ENCODE data around the gene TNIP2. TPM values are rescaled to one million over a fixed set of nuclear protein-coding genes. Genes with fewer than 3 reads are reported as not detected.

Gene TNIP2
- total and polyA plus RNA-seq, 2 of the 8 experiments (the other 6 are each of a cell fraction or from before 2014, with no cell fraction given) = 23.7 to 37.7 TPM

DNA sequence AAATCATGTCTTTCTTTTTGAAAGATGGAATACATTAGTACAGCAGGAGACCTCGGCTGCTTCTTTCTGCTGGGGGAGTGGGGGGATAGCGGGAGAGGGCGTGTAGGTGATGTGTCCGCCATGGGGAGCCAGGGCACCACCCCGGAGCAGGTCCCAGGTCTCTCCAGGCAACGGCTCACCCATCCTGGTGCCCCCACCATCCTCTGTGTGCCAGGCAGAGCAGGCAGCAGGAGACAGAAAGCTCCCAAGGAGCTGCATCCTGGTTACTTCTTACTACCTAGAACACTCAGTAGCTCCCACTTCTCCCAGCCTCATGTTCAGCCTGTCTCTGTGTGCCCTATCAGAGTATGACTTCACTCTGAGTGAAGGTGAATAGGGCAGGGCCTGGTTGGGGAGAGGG is 23.6 kb downstream of the TNIP2 start:
- FAIRE-seq (no peak), DNase-seq (ENCODE audit: low read depth in 1 of 2, low spot score in 2 of 2) (no peak)
- H3K56ac ChIP-seq (replicated peaks; ENCODE audit: insufficient read length, low read depth, low read length) = no peak overlapping the region
- no peaks in the 10 kb centered on the region for H3K23me2 ChIP-seq (ENCODE audit: low read depth, low read length)
- no peak overlapping the region for H2BK15ac ChIP-seq (ENCODE audit: low read length)
- H3K79me1 ChIP-seq (ENCODE audit: low read depth, low read length) = no peaks in the 10 kb centered on the region
- no peak overlapping the region for H3K23ac ChIP-seq (ENCODE audit: insufficient read length)
- ChIA-PET POLR2A (ENCODE audit: partially characterized antibody) (interaction anchor here (1.3 kb wide), 1 partner anchor 13 kb away, joined by 3 read pairs; no protein-coding TSS in a partner anchor), CTCF (ENCODE audit: partially characterized antibody) (no interaction called here)
- H3K14ac ChIP-seq (ENCODE audit: insufficient read length) = no peak overlapping the region
- H2BK12ac ChIP-seq (ENCODE audit: low read depth, low read length) = no peak overlapping the region
- H3K79me2 ChIP-seq (ENCODE audit: control insufficient read depth in 1 of 2, insufficient read depth in 2 of 2, low read length in 2 of 2) = no peaks in the 10 kb centered on the region
- H3K27ac ChIP-seq (ENCODE audit: low read depth, low read length) = no peak overlapping the region
- H2BK20ac ChIP-seq (ENCODE audit: low read length) = no peak overlapping the region
- H4K8ac ChIP-seq (ENCODE audit: extremely low read depth, insufficient read depth, low read length) = no peak overlapping the region
- H3K18ac ChIP-seq (ENCODE audit: extremely low read depth, low read length) = no peak overlapping the region
- H2BK5ac ChIP-seq (ENCODE audit: low read depth, low read length) = no peak overlapping the region
- peaks cover 0 to 3% of the 10 kb centered on the region in 2 experiments for H4K20me1 ChIP-seq (replicated peaks in 1 of 2; ENCODE audit: control insufficient read depth in 1 of 2, insufficient read depth in 2 of 2, low read length in 2 of 2)
- H2BK120ac ChIP-seq (replicated peaks; ENCODE audit: low read depth, low read length) = no peak overlapping the region
- no peak overlapping the region for H2AFZ ChIP-seq (ENCODE audit: low read length)
- peaks cover 0 to 4% of the 10 kb centered on the region in 2 experiments; a peak in 1 of 4 replicates for H3K9me3 ChIP-seq (ENCODE audit: insufficient read depth in 2 of 2, low read depth in 1 of 2, low read length in 1 of 2)
- no peaks in the 10 kb centered on the region for H3K4me1 ChIP-seq (replicated peaks in 1 of 4; ENCODE audit: control insufficient read depth in 3 of 4, insufficient read depth in 4 of 4, low read length in 3 of 4)
- H3K36me3 ChIP-seq (ENCODE audit: control insufficient read depth in 2 of 4, insufficient read depth in 4 of 4, low read length in 3 of 4) = peaks cover 5 to 17% (median 11%) of the 10 kb centered on the region in 4 experiments; a peak in 7 of 8 replicates
- H2AK5ac ChIP-seq (ENCODE audit: low read depth, low read length) = no peak overlapping the region
- H4K5ac ChIP-seq (ENCODE audit: insufficient read length, low read depth, low read length) = no peak overlapping the region
- H3K4me2 ChIP-seq (ENCODE audit: insufficient read depth in 1 of 2, low read depth in 2 of 2, low read length in 2 of 2) = no peak overlapping the region
- H3K4me3 ChIP-seq (ENCODE audit: extremely low read depth in 1 of 4, insufficient read depth in 2 of 4, low read depth in 3 of 4, low read length in 4 of 4) = no peak overlapping the region
- H3K27me3 ChIP-seq (replicated peaks in 1 of 4; ENCODE audit: control insufficient read depth in 3 of 4, extremely low read depth in 1 of 4, insufficient read depth in 3 of 4, low read length in 3 of 4) = no peaks in the 10 kb centered on the region
- no peak overlapping the region for H3K4ac ChIP-seq (replicated peaks; ENCODE audit: insufficient read length, low read depth, low read length)
- H3K9ac ChIP-seq (replicated peaks in 1 of 4; ENCODE audit: extremely low read depth in 1 of 4, low read depth in 3 of 4, low read length in 3 of 4) = no peak overlapping the region
- 97% methylated on average over 6 of the region's 6 CpGs; no CpG with 5 or more reads in 1 of the 2 experiments for WGBS, 2 experiments (ENCODE audit: extremely low coverage in 1 of 2, insufficient coverage in 1 of 2, insufficient read length in 1 of 2, insufficient replicate concordance in 2 of 2, low coverage in 1 of 2, low lambda C conversion rate in 2 of 2, missing lambda C conversion rate in 1 of 2)
- TF ChIP-seq EGR1 (IDR thresholded peaks at IDR 0.05; ENCODE audit: borderline replicate concordance, low read depth, low read length) (no peak), GTF2F1 (IDR thresholded peaks at IDR 0.05; ENCODE audit: borderline replicate concordance, low read depth, low read length) (no peak), HDAC6 (IDR thresholded peaks at IDR 0.05; ENCODE audit: low read depth, low read length) (no peak), KDM5A (IDR thresholded peaks at IDR 0.05; ENCODE audit: low read length) (no peak), CHD1 (IDR thresholded peaks at IDR 0.05; ENCODE audit: low read depth, low read length) (no peak), FOSL1 (IDR thresholded peaks at IDR 0.05; ENCODE audit: insufficient read depth, low read depth, low read length) (no peak), TCF12 (IDR thresholded peaks at IDR 0.05; ENCODE audit: low read depth, low read length) (no peak), YY1 (IDR thresholded peaks at IDR 0.05; ENCODE audit: low read depth, low read length) (no peak), NANOG (IDR thresholded peaks at IDR 0.05; ENCODE audit: insufficient read depth, low read depth, low read length, poor library complexity, severe bottlenecking) (no peak)
- no peak overlapping the region for H4K91ac ChIP-seq (replicated peaks; ENCODE audit: insufficient read length, low read length)
